ENCODE data around the gene ODC1. TPM values are rescaled to one million over a fixed set of nuclear protein-coding genes. Genes with fewer than 3 reads are reported as not detected.

ODC1 gene
- total RNA-seq, 4 donors from 2014 or later: 36.2 to 75.2 (median 43.2) TPM

GRCh38 chr2:10438688-10439087, 9.4 kb downstream of the ODC1 start:
- no peak overlapping the region for H3K27ac ChIP-seq
- in situ Hi-C loops (cut with MboI; ENCODE audit: low pct_ligation_motif_present in 1 of 4, low pct_unique_long_range_greater_than_20kb in 1 of 4, low sequenced_read_pairs in 3 of 4): loop anchor here in 2 of 4 donors (10.0 to 25.0 kb wide), 2 partner anchors 314 to 601 kb away; partner anchors contain the start of genes RRM2 (in 1 of the 2) and TAF1B (in 1 of the 2)
- peaks cover 0 to 6% (median 4%) of the 10 kb centered on the region in 4 donors for H3K4me1 ChIP-seq
- 94% methylated on average over 14 of the region's 14 CpGs; no CpG with 5 or more reads in 1 of the 2 donors for WGBS, 2 donors (ENCODE audit: low coverage in 1 of 2)
- DNase-seq: no peak
- no peaks in the 10 kb centered on the region for H3K27me3 ChIP-seq
- H3K9me3 ChIP-seq: no peaks in the 10 kb centered on the region
- peaks cover 0 to 31% (median 14%) of the 10 kb centered on the region in 4 donors for H3K36me3 ChIP-seq
- no peak overlapping the region for H3K4me3 ChIP-seq
- TF ChIP-seq POLR2AphosphoS5 (IDR thresholded peaks at IDR 0.05) (no peak), EP300 (IDR thresholded peaks at IDR 0.05; ENCODE audit: low read depth) (no peak), POLR2A (IDR thresholded peaks at IDR 0.05) (no peak), CTCF (IDR thresholded peaks at IDR 0.05) (no peak)
- intact Hi-C loops (cut with DNase I; ENCODE audit: low total_unique reads): loop anchor here (5.0 kb wide), 1 partner anchor 316 kb away; the partner anchor contains the start of gene RRM2

- in situ Hi-C loops (cut with MboI; ENCODE audit: low pct_ligation_motif_present in 1 of 4, low pct_unique_long_range_greater_than_20kb in 1 of 4, low sequenced_read_pairs in 3 of 4): loop anchor here in 2 of 4 donors (10.0 to 25.0 kb wide), 2 partner anchors 313 to 601 kb away; partner anchors contain the start of genes RRM2 (in 1 of the 2) and TAF1B (in 1 of the 2)
These were observed 10.3 kb downstream of the ODC1 start for GRCh38 chr2:10437806-10438205.

GRCh38 chr2:10436583-10437110, 11.5 kb downstream of the ODC1 start:
- intact Hi-C loops (cut with DNase I; ENCODE audit: low total_unique reads): loop anchor here (5.0 kb wide), 1 partner anchor 314 kb away; the partner anchor contains the start of gene RRM2
- TF ChIP-seq CTCF (IDR thresholded peaks at IDR 0.05): no peak
- no peak for TF ChIP-seq POLR2AphosphoS5 (IDR thresholded peaks at IDR 0.05)
- TF ChIP-seq POLR2A (IDR thresholded peaks at IDR 0.05): no peak
- TF ChIP-seq EP300 (IDR thresholded peaks at IDR 0.05; ENCODE audit: low read depth): no peak
- Histone ChIP-seq H3K4me1 (peaks cover 0 to 16% (median 15%) of the 10 kb centered on the region in 4 donors), H3K36me3 (peaks cover 0 to 15% (median 6%) of the 10 kb centered on the region in 4 donors), H3K27me3 (no peaks in the 10 kb centered on the region), H3K9me3 (no peaks in the 10 kb centered on the region), H3K27ac (no peak overlapping the region), H3K4me3 (no peak overlapping the region)
- DNase-seq: no peak
- in situ Hi-C loops (cut with MboI; ENCODE audit: low pct_ligation_motif_present in 1 of 4, low pct_unique_long_range_greater_than_20kb in 1 of 4, low sequenced_read_pairs in 3 of 4): loop anchor here in 2 of 4 donors (10.0 to 25.0 kb wide), 2 partner anchors 312 to 599 kb away; partner anchors contain the start of genes RRM2 (in 1 of the 2) and TAF1B (in 1 of the 2)
- 81% methylated on average over 13 of the region's 13 CpGs; no CpG with 5 or more reads in 1 of the 2 donors for WGBS, 2 donors (ENCODE audit: low coverage in 1 of 2)

More at GRCh38 chr2:10437806-10438205, 10.3 kb downstream of the ODC1 start:
- H3K36me3 ChIP-seq: peaks cover 0 to 22% (median 11%) of the 10 kb centered on the region in 4 donors
- H3K4me1 ChIP-seq: peaks cover 0 to 9% (median 5%) of the 10 kb centered on the region in 4 donors
- intact Hi-C loops (cut with DNase I; ENCODE audit: low total_unique reads): loop anchor here (5.0 kb wide), 1 partner anchor 316 kb away; the partner anchor contains the start of gene RRM2
- no peak overlapping the region for H3K27ac ChIP-seq
- H3K27me3 ChIP-seq: no peaks in the 10 kb centered on the region
- WGBS, 2 donors (ENCODE audit: low coverage in 1 of 2): 64 to 69% methylated on average over 5 to 9 of the region's 9 CpGs
- H3K4me3 ChIP-seq: no peak overlapping the region
- TF ChIP-seq POLR2AphosphoS5 (IDR thresholded peaks at IDR 0.05) (no peak), EP300 (IDR thresholded peaks at IDR 0.05; ENCODE audit: low read depth) (no peak), POLR2A (IDR thresholded peaks at IDR 0.05) (no peak), CTCF (IDR thresholded peaks at IDR 0.05) (no peak)
- DNase-seq: no peak
- H3K9me3 ChIP-seq: no peaks in the 10 kb centered on the region

GRCh38 chr2:10435820-10436204, 12.3 kb downstream of the ODC1 start:
- Histone ChIP-seq H3K27me3 (no peaks in the 10 kb centered on the region), H3K4me3 (no peak overlapping the region), H3K27ac (no peak overlapping the region), H3K4me1 (peaks cover 0 to 23% (median 16%) of the 10 kb centered on the region in 4 donors), H3K36me3 (peaks cover 0 to 8% (median 2%) of the 10 kb centered on the region in 4 donors), H3K9me3 (no peaks in the 10 kb centered on the region)
- WGBS, 2 donors (ENCODE audit: low coverage in 1 of 2): 88% methylated on average over 14 of the region's 14 CpGs; no CpG with 5 or more reads in 1 of the 2 donors
- intact Hi-C loops (cut with DNase I; ENCODE audit: low total_unique reads): loop anchor here (5.0 kb wide), 1 partner anchor 314 kb away; the partner anchor contains the start of gene RRM2
- TF ChIP-seq CTCF (IDR thresholded peaks at IDR 0.05) (no peak), POLR2AphosphoS5 (IDR thresholded peaks at IDR 0.05) (no peak), POLR2A (IDR thresholded peaks at IDR 0.05) (no peak), EP300 (IDR thresholded peaks at IDR 0.05; ENCODE audit: low read depth) (no peak)
- in situ Hi-C loops (cut with MboI; ENCODE audit: low pct_ligation_motif_present in 1 of 4, low pct_unique_long_range_greater_than_20kb in 1 of 4, low sequenced_read_pairs in 3 of 4): loop anchor here in 2 of 4 donors (10.0 to 25.0 kb wide), 2 partner anchors 311 to 599 kb away; partner anchors contain the start of genes RRM2 (in 1 of the 2) and TAF1B (in 1 of the 2)
- DNase-seq: no peak
